ENCODE data around the gene ZNF354B.
"Not testable (repeated sequence)": the region's sequence is repeated elsewhere in the genome, so short reads cannot be mapped to it uniquely, and the experiment has no call there.

- TF ChIP-seq SP1 (IDR thresholded peaks at IDR 0.05); ARNT (IDR thresholded peaks at IDR 0.05); FOXK2 (IDR thresholded peaks at IDR 0.05); CTBP1 (IDR thresholded peaks at IDR 0.05; ENCODE audit: borderline replicate concordance); TARDBP (IDR thresholded peaks at IDR 0.05); FOXM1 (IDR thresholded peaks at IDR 0.05; ENCODE audit: borderline replicate concordance); ELF4 (IDR thresholded peaks at IDR 0.05); SUZ12 (IDR thresholded peaks at IDR 0.05); L3MBTL2 (conservative IDR thresholded peaks at IDR 0.05); FOXA1 (IDR thresholded peaks at IDR 0.05); BHLHE40 (IDR thresholded peaks at IDR 0.05; ENCODE audit: borderline replicate concordance); NFRKB (IDR thresholded peaks at IDR 0.05); HDGF (IDR thresholded peaks at IDR 0.05; ENCODE audit: borderline replicate concordance): not testable (repeated sequence)
Measured at GRCh38 chr5:178860615-178861014, 862 bp downstream of the ZNF354B start.
